IMR-90 (cell line): Measurements from ENCODE around the gene GABARAPL2. TPM values are rescaled to one million over a fixed set of nuclear protein-coding genes. Genes with fewer than 3 reads are reported as not detected.

Source experiments
- ATAC-seq: fragments of 200-7000 bp; cut with Tn5 transposase; 2 replicates; pipeline ENCODE4 v1.9.1; 2020; ENCODE audit warnings: low read depth, mild to moderate bottlenecking, moderate library complexity
- BruUV-seq: library from RNA; stranded (reverse); fragments of 400-500 nt; replicated peaks from 2 replicates; lab custom pipeline; 2021; lab: Mats Ljungman, UMichigan
- CTCF ChIA-PET: fragments of 300-600 bp; formaldehyde crosslinking; extraction: SDS; loops from one replicate; lab custom pipeline; 2021; ENCODE audit warnings: antibody characterized with exemption; lab: Yijun Ruan, JAX
- POLR2A ChIA-PET: fragments of 300-600 bp; sonication (Branson Sonifier 250); formaldehyde crosslinking; loops from one replicate; lab custom pipeline; 2022; ENCODE audit warnings: antibody characterized with exemption; ENCODE audit not compliant: unreplicated experiment; lab: Charles Lee
- DNase-seq: peaks from one replicate; pipeline ENCODE4 v3.0.0; 2013
- H2AFZ ChIP-seq: replicated peaks from 2 replicates; pipeline ENCODE3; 2013; ENCODE audit warnings: low read length, mild to moderate bottlenecking; ENCODE audit not compliant: poor library complexity
- H2AK5ac ChIP-seq: 2 replicates; pipeline ENCODE4 v1.6.1; 2013; ENCODE audit warnings: low read depth, low read length, inconsistent platforms
- H2AK9ac ChIP-seq: replicated peaks from 2 replicates; pipeline ENCODE3; 2013; ENCODE audit warnings: mild to moderate bottlenecking, low read depth, low read length, moderate library complexity; ENCODE audit not compliant: poor library complexity
- H2BK120ac ChIP-seq: 2 replicates; pipeline ENCODE4 v1.6.1; 2013; ENCODE audit warnings: low read depth, low read length, inconsistent platforms
- H2BK15ac ChIP-seq: 3 replicates; pipeline ENCODE4 v1.6.1; 2013; ENCODE audit warnings: low read depth, low read length, inconsistent platforms
- H2BK20ac ChIP-seq: 2 replicates; pipeline ENCODE4 v1.6.1; 2013; ENCODE audit warnings: low read depth, mild to moderate bottlenecking, inconsistent platforms, low read length, moderate library complexity
- H2BK5ac ChIP-seq: 2 replicates; pipeline ENCODE4 v1.6.1; 2013; ENCODE audit warnings: mild to moderate bottlenecking, low read depth, low read length, inconsistent platforms; ENCODE audit not compliant: poor library complexity, severe bottlenecking
- H3K14ac ChIP-seq: replicated peaks from 2 replicates; pipeline ENCODE4 v1.6.1; 2013; ENCODE audit warnings: low read depth, low read length, inconsistent platforms
- H3K18ac ChIP-seq: 2 replicates; pipeline ENCODE4 v1.6.1; 2013; ENCODE audit warnings: low read depth, low read length, control low read depth
- H3K23ac ChIP-seq: 2 replicates; pipeline ENCODE4 v1.6.1; 2013; ENCODE audit warnings: low read depth, low read length, inconsistent platforms
- H3K27ac ChIP-seq: 2 replicates; pipeline ENCODE4 v1.5.1; 2013; ENCODE audit warnings: mild to moderate bottlenecking, control low read depth, low read length; ENCODE audit not compliant: insufficient read depth
- H3K27me3 ChIP-seq: 2 replicates; pipeline ENCODE4 v1.6.1; 2013; ENCODE audit warnings: low read length; ENCODE audit not compliant: control insufficient read depth, insufficient read depth
- H3K36me3 ChIP-seq: 2 replicates; pipeline ENCODE4 v1.6.1; 2013; ENCODE audit warnings: low read length, mixed read lengths; ENCODE audit not compliant: control insufficient read depth, insufficient read depth
- H3K4ac ChIP-seq: 2 replicates; pipeline ENCODE4 v1.6.1; 2013; ENCODE audit warnings: low read depth, low read length, inconsistent platforms
- H3K4me1 ChIP-seq: 2 replicates; pipeline ENCODE4 v1.6.1; 2013; ENCODE audit warnings: low read length, mixed read lengths; ENCODE audit not compliant: control insufficient read depth, insufficient read depth
- H3K4me2 ChIP-seq: 2 replicates; pipeline ENCODE4 v1.6.1; 2013; ENCODE audit warnings: low read depth, mild to moderate bottlenecking, control low read depth, low read length, moderate library complexity
- H3K4me3 ChIP-seq: 2 replicates; pipeline ENCODE4 v1.5.1; 2013; ENCODE audit warnings: low read depth, mild to moderate bottlenecking, control low read depth, low read length, moderate library complexity; ENCODE audit not compliant: insufficient read depth
- H3K56ac ChIP-seq: 2 replicates; pipeline ENCODE4 v1.6.1; 2013; ENCODE audit warnings: low read length, inconsistent platforms; ENCODE audit not compliant: insufficient read depth; ENCODE audit errors: extremely low read depth
- H3K79me1 ChIP-seq, 2 experiments: 2 replicates each; pipeline ENCODE4 v1.6.1; 2013; ENCODE audit warnings: low read length in 2 of 2, inconsistent platforms in 1 of 2, low read depth in 1 of 2
- H3K9ac ChIP-seq: 2 replicates; pipeline ENCODE4 v1.6.1; 2013; ENCODE audit warnings: low read depth, low read length, control low read depth
- H3K9me1 ChIP-seq: 2 replicates; pipeline ENCODE4 v1.6.1; 2013; ENCODE audit warnings: low read length, inconsistent platforms; ENCODE audit not compliant: insufficient read depth
- H3K9me3 ChIP-seq: 2 replicates; pipeline ENCODE4 v1.6.1; 2013; ENCODE audit warnings: low read length; ENCODE audit not compliant: control insufficient read depth, insufficient read depth
- H4K20me1 ChIP-seq: 2 replicates; pipeline ENCODE4 v1.6.1; 2013; ENCODE audit warnings: low read length, inconsistent platforms; ENCODE audit not compliant: insufficient read depth
- H4K5ac ChIP-seq: 2 replicates; pipeline ENCODE4 v1.6.1; 2013; ENCODE audit warnings: mild to moderate bottlenecking, low read depth, low read length, control low read depth
- H4K8ac ChIP-seq, 2 experiments: 2 replicates each; pipeline ENCODE4 v1.6.1; 2013; ENCODE audit warnings: low read depth in 2 of 2, low read length in 2 of 2, control low read depth in 1 of 2, inconsistent platforms in 1 of 2
- H4K91ac ChIP-seq: 2 replicates; pipeline ENCODE4 v1.6.1; 2013; ENCODE audit warnings: low read depth, low read length, inconsistent platforms; ENCODE audit not compliant: insufficient read depth
- MXI1 ChIP-seq: IDR thresholded peaks from 2 replicates; pipeline ENCODE4 v1.6.1; 2012; ENCODE audit warnings: low read depth, mild to moderate bottlenecking, low read length, moderate library complexity, borderline replicate concordance
- POLR2A ChIP-seq: IDR thresholded peaks from 2 replicates; pipeline ENCODE4 v1.6.1; 2012; ENCODE audit warnings: mild to moderate bottlenecking, low read depth, low read length
- WGBS, 2 experiments: methylation state at CpG; one replicate each; pipeline versions ENCODE4 v1.1.5 to v1.1.7; 2013; ENCODE audit warnings: missing lambda C conversion rate in 2 of 2; ENCODE audit not compliant: insufficient read length in 1 of 2; ENCODE audit errors: extremely low coverage in 2 of 2; 5-methylcytosine and 5-hydroxymethylcytosine counted together
- dilution Hi-C: fragments of 300-500 bp; cut with HindIII; formaldehyde crosslinking; loops from one replicate; pipeline ENCODE4 v1.14.3; 2018; ENCODE audit warnings: low sequenced_read_pairs; ENCODE audit not compliant: unreplicated experiment
- in situ Hi-C: fragments of 300-500 bp; cut with MboI; formaldehyde crosslinking; loops from 3 replicates; pipeline ENCODE4 v1.14.3; 2019; ENCODE audit warnings: low sequenced_read_pairs, inconsistent platforms, mixed read lengths
- intact Hi-C: fragments of 100-400 bp; cut with micrococcal nuclease; formaldehyde crosslinking; loops from 2 replicates; pipeline ENCODE4 v1.10.0; 2022
- polyA plus RNA-seq, 3 experiments: library from polyadenylated mRNA; depleted of rRNA; stranded (reverse); fragments of >200 nt; gene quantifications; 2 replicates each; pipeline ENCODE4 v1.2.3, GENCODE V29; 2012; ENCODE audit warnings: low replicate concordance in 1 of 3
- total RNA-seq: library from RNA; depleted of rRNA; stranded (reverse); fragments of >200 nt; gene quantifications from 2 replicates; pipeline ENCODE4 v1.2.3, GENCODE V29; 2012

GABARAPL2 gene
- total and polyA plus RNA-seq, 2 of the 4 experiments (the other 2 are of a cell fraction), result 33.3 to 65.9 TPM

GRCh38 chr16:75566758-75567255 lies 628 bp downstream of the GABARAPL2 start:
- Histone ChIP-seq H3K27ac (peak overlapping the region; percentile 83), H4K91ac (no peak overlapping the region), H2AK9ac (peak overlapping the region; percentile 47), H3K4me1 (peaks cover 4% of the 10 kb centered on the region; the same call in 1 of the 2 replicates), H3K9me1 (peaks cover 14% of the 10 kb centered on the region), H4K8ac (no peak overlapping the region), H3K9ac (peak overlapping the region; percentile 81), H3K18ac (no peak overlapping the region), H2BK5ac (no peak overlapping the region), H3K79me1 (peaks cover 31 to 50% of the 10 kb centered on the region in 2 experiments), H3K9me3 (no peaks in the 10 kb centered on the region), H3K14ac (no peak overlapping the region), H4K5ac (no peak overlapping the region), H3K56ac (no peak overlapping the region), H3K4me3 (peak overlapping the region; percentile 54), H3K23ac (peak overlapping the region; percentile 25; the same call in 1 of the 2 replicates), H3K4me2 (peak overlapping the region; percentile 95), H2BK15ac (no peak overlapping the region), H3K4ac (no peak overlapping the region), H2BK120ac (no peak overlapping the region), H3K36me3 (peaks cover 30% of the 10 kb centered on the region), H2AFZ (peak overlapping the region; percentile 99), H4K20me1 (peaks cover 20% of the 10 kb centered on the region), H2AK5ac (no peak overlapping the region; the same call in 1 of the 2 replicates), H2BK20ac (no peak overlapping the region), H3K27me3 (no peaks in the 10 kb centered on the region; the same call in 1 of the 2 replicates)
- dilution Hi-C loops (no loop called here), in situ Hi-C loops (no loop called here), intact Hi-C loops (loop anchor here (1.0 to 5.0 kb wide), 2 partner anchors 50 to 95 kb away; no protein-coding TSS in a partner anchor)
- BruUV-seq, result no TSS peak
- TF ChIP-seq MXI1 (peak; percentile 76), POLR2A (no peak)
- WGBS, 2 experiments, result 1% methylated on average over 23 of the region's 32 CpGs; no CpG with 5 or more reads in 1 of the 2 experiments
- DNase-seq (no peak), ATAC-seq (peak; percentile 18)
- ChIA-PET POLR2A (no interaction called here), CTCF (no interaction called here)
